ENCODE results near the gene MINDY4.

MINDY4 gene

GRCh38 chr7:30805081-30805691, 34.0 kb downstream of the MINDY4 start:
- Histone ChIP-seq H3K36me3 (ENCODE audit: control insufficient read depth in 2 of 2, insufficient read depth in 1 of 2, low read length in 2 of 2) (no peaks in the 10 kb centered on the region), H3K27ac (ENCODE audit: extremely low read depth, low read depth, low read length) (no peak overlapping the region), H3K9me3 (ENCODE audit: control insufficient read depth, insufficient read depth, low read depth, low read length) (no peaks in the 10 kb centered on the region), H3K4me1 (ENCODE audit: control insufficient read depth, insufficient read depth, low read length) (no peaks in the 10 kb centered on the region), H3K4me3 (ENCODE audit: low read depth, low read length) (no peak overlapping the region)
- POLR2A ChIA-PET = no interaction called here
- CTCF ChIA-PET = interaction anchor here (0.6 kb wide), 1 partner anchor 316 kb away, joined by 3 read pairs; no protein-coding TSS in a partner anchor
- no peak for TF ChIP-seq BCL11B (tag by site-specific recombination; IDR thresholded peaks at IDR 0.05; ENCODE audit: low read depth)
- no peak for TF ChIP-seq ZXDB (tag by site-specific recombination; IDR thresholded peaks at IDR 0.05)
- TF ChIP-seq ZNF274 (IDR thresholded peaks at IDR 0.05; ENCODE audit: low read length) = no peak
- TF ChIP-seq ZNF274 (tag by site-specific recombination; IDR thresholded peaks at IDR 0.05; ENCODE audit: borderline replicate concordance) = no peak
- TF ChIP-seq MEIS1 (CRISPR knock-in tag; IDR thresholded peaks at IDR 0.05; ENCODE audit: borderline replicate concordance) = no peak
- TF ChIP-seq ZNF121 (tag by site-specific recombination; IDR thresholded peaks at IDR 0.05) = no peak
- no peak for TF ChIP-seq ZNF248 (tag by site-specific recombination; IDR thresholded peaks at IDR 0.05)
- no peak for TF ChIP-seq ZNF354C (tag by site-specific recombination; IDR thresholded peaks at IDR 0.05; ENCODE audit: borderline replicate concordance, low read depth)
- no peak for TF ChIP-seq KLF9 (tag by site-specific recombination; IDR thresholded peaks at IDR 0.05; ENCODE audit: low read depth)
- TF ChIP-seq KLF7 (tag by site-specific recombination; IDR thresholded peaks at IDR 0.05; ENCODE audit: borderline replicate concordance) = no peak
- TF ChIP-seq KLF17 (tag by site-specific recombination; IDR thresholded peaks at IDR 0.05) = no peak
- no peak for TF ChIP-seq ZNF174 (tag by site-specific recombination; IDR thresholded peaks at IDR 0.05)
- TF ChIP-seq PRDM4 (tag by site-specific recombination; IDR thresholded peaks at IDR 0.05) = no peak
- TF ChIP-seq ZBTB44 (tag by site-specific recombination; IDR thresholded peaks at IDR 0.05) = no peak

- H3K9me3 ChIP-seq (ENCODE audit: control insufficient read depth, insufficient read depth, low read depth, low read length) = no peaks in the 10 kb centered on the region
- no peak overlapping the region for H3K4me3 ChIP-seq (ENCODE audit: low read depth, low read length)
- H3K27ac ChIP-seq (ENCODE audit: extremely low read depth, low read depth, low read length) = no peak overlapping the region
- no peaks in the 10 kb centered on the region for H3K36me3 ChIP-seq (ENCODE audit: control insufficient read depth in 2 of 2, insufficient read depth in 1 of 2, low read length in 2 of 2)
- POLR2A ChIA-PET = no interaction called here
- H3K4me1 ChIP-seq (ENCODE audit: control insufficient read depth, insufficient read depth, low read length) = no peaks in the 10 kb centered on the region
- CTCF ChIA-PET = no interaction called here
- no peak for TF ChIP-seq ZNF530 (tag by site-specific recombination; IDR thresholded peaks at IDR 0.05; ENCODE audit: low read depth)
- TF ChIP-seq ZBTB1 (tag by site-specific recombination; IDR thresholded peaks at IDR 0.05) = no peak
- TF ChIP-seq ZNF645 (tag by site-specific recombination; IDR thresholded peaks at IDR 0.05) = no peak
- TF ChIP-seq ZNF223 (tag by site-specific recombination; IDR thresholded peaks at IDR 0.05) = no peak
- no peak for TF ChIP-seq ZNF510 (tag by site-specific recombination; IDR thresholded peaks at IDR 0.05; ENCODE audit: insufficient replicate concordance)
- no peak for TF ChIP-seq CTCF (tag by site-specific recombination; IDR thresholded peaks at IDR 0.05)
- no peak for TF ChIP-seq ZNF596 (tag by site-specific recombination; IDR thresholded peaks at IDR 0.05)
- no peak for TF ChIP-seq ZXDB (tag by site-specific recombination; IDR thresholded peaks at IDR 0.05)
- TF ChIP-seq ZNF548 (tag by site-specific recombination; IDR thresholded peaks at IDR 0.05) = no peak
- no peak for TF ChIP-seq ZFP69B (tag by site-specific recombination; IDR thresholded peaks at IDR 0.05)
- TF ChIP-seq ZNF747 (tag by site-specific recombination; IDR thresholded peaks at IDR 0.05) = no peak
- no peak for TF ChIP-seq ZNF433 (tag by site-specific recombination; IDR thresholded peaks at IDR 0.05; ENCODE audit: low read depth)
- no peak for TF ChIP-seq ZBTB17 (tag by site-specific recombination; IDR thresholded peaks at IDR 0.05)
- TF ChIP-seq ZNF248 (tag by site-specific recombination; IDR thresholded peaks at IDR 0.05) = no peak
- no peak for TF ChIP-seq ZBTB44 (tag by site-specific recombination; IDR thresholded peaks at IDR 0.05)
Observed at GRCh38 chr7:30805931-30806330, 34.7 kb downstream of the MINDY4 start.
